DMS 273 (cell line): ENCODE data around the gene HDC.

ENCODE experiments used
- DNase-seq: peaks from one replicate; lab custom pipeline; 2025; ENCODE audit not compliant: unreplicated experiment; lab: John Stamatoyannopoulos, UW

HDC gene

DNA sequence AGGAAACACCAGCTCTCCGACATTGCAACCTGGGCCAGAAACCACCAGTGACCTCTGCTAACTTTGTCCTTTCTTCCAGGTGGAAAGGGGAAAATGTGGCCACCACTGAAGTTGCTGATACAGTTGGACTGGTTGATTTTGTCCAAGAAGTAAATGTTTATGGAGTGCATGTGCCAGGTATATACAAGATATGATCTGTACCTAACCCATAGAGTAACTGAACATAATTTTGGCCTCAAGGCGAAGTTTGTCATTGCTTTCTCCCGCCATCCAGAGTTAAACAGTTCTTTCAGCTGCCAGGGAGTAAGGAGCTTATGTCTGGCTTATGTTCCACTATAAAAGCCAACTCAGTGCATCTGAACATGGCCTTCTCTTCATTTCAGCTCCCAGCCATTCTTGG lies 36.7 kb downstream of the HDC start:
- DNase-seq = no peak

DNA sequence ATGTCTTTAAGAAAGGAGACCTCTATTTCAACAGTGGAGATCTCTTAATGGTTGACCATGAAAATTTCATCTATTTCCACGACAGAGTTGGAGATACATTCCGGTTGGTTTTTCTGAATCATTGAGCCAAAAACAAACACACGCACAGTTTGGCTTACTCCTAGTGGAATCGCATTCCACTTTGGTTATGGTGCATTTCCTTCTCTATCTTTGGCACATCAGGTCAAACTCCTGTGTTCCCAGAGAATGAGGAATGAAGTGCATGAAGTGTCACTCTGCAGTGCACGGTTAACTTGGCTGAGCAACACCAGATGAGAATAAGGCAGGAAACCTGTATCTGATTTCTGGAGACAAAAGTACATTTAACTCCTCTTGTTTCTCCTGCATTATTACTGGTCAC lies 38.5 kb downstream of the HDC start:
- DNase-seq = no peak

- DNase-seq = no peak
These were observed 39.6 kb downstream of the HDC start for GRCh38 chr15:50225938-50226337.

GRCh38 chr15:50225057-50225456 lies 40.5 kb downstream of the HDC start:
- DNase-seq = no peak

DNA sequence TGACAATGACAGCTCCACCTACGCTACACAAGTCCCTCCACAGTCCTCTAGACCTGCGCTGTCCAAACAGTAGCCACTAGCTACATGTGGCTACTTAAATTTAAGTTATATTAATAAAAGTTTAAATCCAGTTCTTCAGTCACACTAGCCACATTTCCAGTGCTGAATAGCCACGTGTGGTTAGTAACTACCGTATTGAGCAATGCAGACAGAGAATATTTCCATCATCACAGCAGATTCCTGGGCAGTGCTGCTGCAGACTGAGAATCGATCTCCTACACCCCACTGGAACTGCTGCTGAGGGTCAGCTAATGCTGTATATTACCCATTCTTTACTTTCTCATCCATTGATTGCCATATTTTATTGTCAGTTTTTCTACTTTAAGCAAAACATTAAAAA lies 40.9 kb downstream of the HDC start:
- no peak for DNase-seq

DNA sequence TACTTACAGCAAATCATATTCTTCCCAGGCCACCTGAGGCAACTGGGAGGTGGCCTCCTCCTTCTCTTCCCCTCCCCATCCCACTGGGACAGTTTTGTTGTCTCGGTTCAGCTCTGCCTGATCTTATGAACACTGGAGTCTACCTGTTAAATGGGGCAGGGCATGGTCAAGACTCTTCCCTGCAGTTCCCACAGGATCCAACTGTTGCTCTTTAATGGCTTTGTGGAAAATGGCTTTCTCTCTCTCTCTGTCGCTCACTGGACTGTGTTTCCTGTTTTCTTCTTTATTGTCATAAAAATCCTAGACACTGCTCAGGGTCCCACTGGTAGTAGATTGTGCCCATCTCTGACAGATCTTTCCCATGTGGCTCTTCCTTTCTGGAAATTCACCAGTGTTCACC lies 43.3 kb downstream of the HDC start:
- no peak for DNase-seq

GRCh38 chr15:50219820-50220219 lies 45.7 kb downstream of the HDC start:
- DNase-seq = no peak

GRCh38 chr15:50218691-50219090 lies 46.8 kb downstream of the HDC start:
- DNase-seq = no peak

DNA sequence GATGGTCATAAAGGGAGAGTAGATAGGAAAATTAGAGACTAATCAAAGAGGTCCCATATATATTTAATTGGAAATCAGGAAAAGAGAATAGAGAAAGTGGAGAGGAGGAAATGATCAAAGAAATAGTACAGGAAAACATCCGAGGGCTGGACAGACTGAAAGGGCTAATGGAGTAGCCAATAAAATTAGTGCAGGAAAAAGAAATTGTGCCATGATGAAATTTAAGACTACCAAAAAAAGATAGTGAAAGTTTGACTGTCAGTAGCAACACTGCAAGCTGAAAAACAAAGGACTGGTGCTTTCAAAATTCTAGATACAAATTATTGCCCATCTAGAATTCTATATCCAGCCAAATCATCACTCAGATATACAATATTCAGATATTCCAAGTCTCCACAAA lies 47.2 kb downstream of the HDC start:
- no peak for DNase-seq

DNA sequence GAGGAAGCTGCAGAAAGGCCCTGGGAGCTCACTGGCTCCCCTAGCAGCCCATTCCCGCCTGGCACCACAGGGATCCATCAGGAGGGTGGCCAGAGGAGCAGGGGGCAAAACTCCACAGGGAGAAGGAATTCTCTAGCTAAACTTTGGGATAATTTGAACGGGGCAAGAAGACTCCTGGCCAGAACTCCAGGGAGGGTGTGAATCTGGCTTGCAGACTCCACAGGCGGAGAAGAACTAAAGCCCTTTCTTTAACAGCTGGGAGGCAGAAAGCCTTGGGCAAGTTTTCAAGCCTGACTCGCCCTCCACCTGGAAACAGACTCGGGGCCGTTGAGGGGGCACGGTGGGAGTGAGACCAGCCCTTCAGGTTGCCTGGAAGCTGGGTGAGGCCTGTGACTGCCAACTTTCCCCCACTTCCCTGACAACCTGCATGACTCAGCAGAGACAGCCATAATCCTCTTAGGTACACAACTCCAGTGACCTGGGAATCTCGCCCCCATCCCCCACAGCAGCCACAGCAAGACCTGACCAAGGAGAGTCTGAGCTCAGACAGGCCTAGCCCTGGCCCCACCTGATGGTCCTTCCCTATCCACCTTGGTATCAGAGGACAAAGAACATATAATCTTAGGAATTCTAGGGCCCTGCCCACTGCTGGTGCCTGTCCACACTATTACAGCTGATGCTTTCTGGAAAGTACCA lies 54.9 kb downstream of the HDC start:
- DNase-seq = no peak

DNA sequence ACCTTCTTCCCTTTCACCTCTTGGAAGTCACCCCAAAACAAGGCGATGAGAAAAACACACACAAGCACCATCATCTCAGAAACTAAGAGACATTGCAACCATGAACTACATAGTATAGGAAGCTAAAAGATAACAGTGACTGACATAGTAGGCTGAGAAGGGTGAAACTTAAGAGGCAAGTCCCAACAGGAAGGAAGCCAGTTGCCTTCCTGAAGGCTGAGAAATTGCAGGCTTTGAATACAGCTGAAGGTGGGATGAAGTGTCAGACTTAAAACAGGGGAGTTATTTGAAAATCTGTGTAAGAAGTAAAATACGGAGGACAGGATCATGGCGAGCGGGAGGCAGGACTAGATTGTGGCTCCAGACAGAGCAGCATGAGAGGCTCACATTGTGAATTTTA lies 55.7 kb downstream of the HDC start:
- DNase-seq = no peak

- DNase-seq = no peak
These were observed 59.5 kb downstream of the HDC start for GRCh38 chr15:50206020-50206419.

GRCh38 chr15:50202003-50202402 lies 63.5 kb downstream of the HDC start:
- no peak for DNase-seq

- no peak for DNase-seq
These were observed 72.5 kb downstream of the HDC start for GRCh38 chr15:50192926-50193620.

DNA sequence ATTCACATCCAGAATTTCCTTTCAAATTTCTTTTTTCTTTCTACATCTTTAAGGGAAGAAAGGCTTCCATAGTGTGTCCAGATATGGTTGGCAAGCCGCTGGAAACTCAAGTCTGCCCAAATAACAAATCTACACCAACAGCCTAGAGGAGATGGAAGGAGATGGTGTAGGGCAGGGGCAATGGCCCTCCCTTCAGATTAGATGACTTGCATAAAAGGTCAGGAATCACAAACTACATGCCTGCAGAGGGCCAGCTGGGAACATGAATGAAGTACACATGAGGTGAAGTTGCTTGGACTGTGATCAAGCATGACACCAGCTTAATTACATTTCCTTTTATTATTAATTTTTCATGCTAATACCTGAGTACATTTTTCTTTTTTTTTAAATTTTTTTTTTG lies 73.4 kb downstream of the HDC start:
- no peak for DNase-seq
